Loucy (cell line): ENCODE results near the gene ULBP2.
"Not testable (repeated sequence)": the region's sequence is repeated elsewhere in the genome, so short reads cannot be mapped to it uniquely, and the experiment has no call there.

Experiments
- H2AFZ ChIP-seq: fragments of 200-600 bp; sonication (generic); 2 replicates; pipeline ENCODE4 v1.6.0; 2016; ENCODE audit warnings: antibody characterized with exemption, mild to moderate bottlenecking, low read length, moderate library complexity
- H3F3A ChIP-seq: fragments of 200-600 bp; 2 replicates; pipeline ENCODE4 v1.6.0; 2016; ENCODE audit warnings: antibody characterized with exemption, low read depth, mild to moderate bottlenecking
- H3K27me3 ChIP-seq: fragments of 200-600 bp; sonication (generic); 2 replicates; pipeline ENCODE4 v1.6.1; 2014; ENCODE audit warnings: low read length, mild to moderate bottlenecking; ENCODE audit not compliant: insufficient read depth, poor library complexity, severe bottlenecking
- H3K36me3 ChIP-seq: fragments of 200-600 bp; sonication (generic); 2 replicates; pipeline ENCODE4 v1.6.1; 2016; ENCODE audit warnings: low read length; ENCODE audit not compliant: insufficient read depth
- H3K4me1 ChIP-seq: fragments of 200-600 bp; sonication (generic); 2 replicates; pipeline ENCODE4 v1.5.1; 2014; ENCODE audit warnings: low read length, mild to moderate bottlenecking; ENCODE audit not compliant: insufficient read depth, poor library complexity, severe bottlenecking
- H3K4me2 ChIP-seq: fragments of 200-600 bp; sonication (generic); 2 replicates; pipeline ENCODE4 v1.6.0; 2014; ENCODE audit warnings: antibody characterized with exemption, low read length, low read depth, mild to moderate bottlenecking; ENCODE audit not compliant: poor library complexity, severe bottlenecking
- H3K4me3 ChIP-seq: fragments of 200-600 bp; sonication (generic); 2 replicates; pipeline ENCODE4 v1.5.1; 2014; ENCODE audit warnings: low read length, mild to moderate bottlenecking, mixed read lengths; ENCODE audit not compliant: poor library complexity, severe bottlenecking
- H3K79me2 ChIP-seq: fragments of 200-600 bp; sonication (generic); 2 replicates; pipeline ENCODE4 v1.6.1; 2014; ENCODE audit warnings: low read length; ENCODE audit not compliant: insufficient read depth
- H3K9ac ChIP-seq: fragments of 200-600 bp; sonication (generic); 2 replicates; pipeline ENCODE4 v1.6.0; 2014; ENCODE audit warnings: mild to moderate bottlenecking, low read depth, low read length, moderate library complexity; ENCODE audit not compliant: poor library complexity, severe bottlenecking
- H3K9me2 ChIP-seq: fragments of 200-600 bp; sonication (generic); replicated peaks from 2 replicates; pipeline ENCODE4 v1.6.1; 2016; ENCODE audit warnings: low read depth, low read length, mixed read lengths
- H3K9me3 ChIP-seq: fragments of 200-600 bp; sonication (generic); 2 replicates; pipeline ENCODE4 v1.6.1; 2014; ENCODE audit warnings: mild to moderate bottlenecking, antibody characterized with exemption, low read length, low read depth; ENCODE audit not compliant: insufficient read depth
- H4K20me1 ChIP-seq: fragments of 200-600 bp; sonication (generic); 2 replicates; pipeline ENCODE4 v1.6.0; 2014; ENCODE audit warnings: antibody characterized with exemption, low read length, mild to moderate bottlenecking; ENCODE audit not compliant: insufficient read depth, poor library complexity, severe bottlenecking
- CTCF ChIP-seq: fragments of 200-600 bp; sonication (generic); conservative IDR thresholded peaks from 2 replicates; pipeline ENCODE4 v1.5.1; 2014; ENCODE audit warnings: mild to moderate bottlenecking, antibody characterized with exemption, low read length
- EZH2phosphoT487 ChIP-seq: fragments of 200-600 bp; IDR thresholded peaks from 2 replicates; pipeline ENCODE4 v1.6.1; 2018; ENCODE audit warnings: antibody characterized with exemption, mild to moderate bottlenecking, moderate library complexity, borderline replicate concordance

ULBP2 gene

GRCh38 chr6:149964308-149965193 is 22.7 kb downstream of the ULBP2 start:
- TF ChIP-seq CTCF (no peak), EZH2phosphoT487 (no peak)
- no peaks in the 10 kb centered on the region for H3K9me3 ChIP-seq
- no peaks in the 10 kb centered on the region for H3F3A ChIP-seq
- H3K36me3 ChIP-seq: no peaks in the 10 kb centered on the region
- H3K4me2 ChIP-seq: no peak overlapping the region
- no peaks in the 10 kb centered on the region for H3K9me2 ChIP-seq
- H3K27me3 ChIP-seq: no peaks in the 10 kb centered on the region
- peaks cover 3% of the 10 kb centered on the region for H3K4me1 ChIP-seq
- H3K9ac ChIP-seq: no peak overlapping the region
- H3K79me2 ChIP-seq: no peaks in the 10 kb centered on the region
- no peaks in the 10 kb centered on the region for H4K20me1 ChIP-seq
- H2AFZ ChIP-seq: no peak overlapping the region
- no peak overlapping the region for H3K4me3 ChIP-seq

GRCh38 chr6:149965194-149966020 is 23.6 kb downstream of the ULBP2 start:
- Histone ChIP-seq H3K4me1 (peaks cover 3% of the 10 kb centered on the region), H3K4me3 (no peak overlapping the region), H3K4me2 (no peak overlapping the region), H2AFZ (no peak overlapping the region), H3K27me3 (no peaks in the 10 kb centered on the region), H4K20me1 (no peaks in the 10 kb centered on the region), H3K79me2 (no peaks in the 10 kb centered on the region), H3K9me2 (no peaks in the 10 kb centered on the region), H3F3A (no peaks in the 10 kb centered on the region), H3K36me3 (no peaks in the 10 kb centered on the region), H3K9me3 (no peaks in the 10 kb centered on the region), H3K9ac (no peak overlapping the region)
- TF ChIP-seq CTCF (no peak), EZH2phosphoT487 (no peak)

GRCh38 chr6:149966319-149966718 is 24.5 kb downstream of the ULBP2 start:
- not testable (repeated sequence) for H3K4me2 ChIP-seq, H3K9me2 ChIP-seq, H3K9me3 ChIP-seq, H2AFZ ChIP-seq, H3K79me2 ChIP-seq, H3K36me3 ChIP-seq, H3K27me3 ChIP-seq, H4K20me1 ChIP-seq, H3F3A ChIP-seq, H3K4me1 ChIP-seq, H3K9ac ChIP-seq, H3K4me3 ChIP-seq
